GM18502 (cell line): ENCODE results near the gene C9orf78.

Experiments used
- ATAC-seq: cut with Tn5 transposase; IDR thresholded peaks from one replicate; pipeline ENCODE4 v1.9.1; 2021; ENCODE audit warnings: mild to moderate bottlenecking; ENCODE audit not compliant: unreplicated experiment, poor library complexity

C9orf78 gene

GRCh38 chr9:129868023-129868871, 33.2 kb upstream of the C9orf78 start:
- no peak for ATAC-seq

- ATAC-seq: no peak
Measured at GRCh38 chr9:129867136-129868022, 32.3 kb upstream of the C9orf78 start.

GRCh38 chr9:129866394-129867135, 31.5 kb upstream of the C9orf78 start:
- no peak for ATAC-seq

- no peak for ATAC-seq
Measured at GRCh38 chr9:129865668-129866320, 30.7 kb upstream of the C9orf78 start.

GRCh38 chr9:129864991-129865647, 30.0 kb upstream of the C9orf78 start:
- no peak for ATAC-seq

- no peak for ATAC-seq
Measured at GRCh38 chr9:129863059-129863690, 28.1 kb upstream of the C9orf78 start.

GRCh38 chr9:129861447-129861827, 26.4 kb upstream of the C9orf78 start:
- no peak for ATAC-seq

- ATAC-seq: no peak
Measured at GRCh38 chr9:129860653-129861446, 25.8 kb upstream of the C9orf78 start.

GRCh38 chr9:129858167-129858962, 23.3 kb upstream of the C9orf78 start:
- ATAC-seq: no peak

GRCh38 chr9:129857207-129857606, 22.1 kb upstream of the C9orf78 start:
- no peak for ATAC-seq

- ATAC-seq: no peak
Measured at GRCh38 chr9:129854588-129855110, 19.6 kb upstream of the C9orf78 start.

GRCh38 chr9:129853614-129854013, 18.5 kb upstream of the C9orf78 start:
- ATAC-seq: no peak

- ATAC-seq: no peak
Measured at GRCh38 chr9:129852579-129852978, 17.5 kb upstream of the C9orf78 start.

- ATAC-seq: no peak
Measured at GRCh38 chr9:129851821-129852220, 16.7 kb upstream of the C9orf78 start.

- no peak for ATAC-seq
Measured at GRCh38 chr9:129850821-129851550, 15.9 kb upstream of the C9orf78 start.

- no peak for ATAC-seq
Measured at GRCh38 chr9:129849901-129850300, 14.8 kb upstream of the C9orf78 start.
